GM19193 (cell line): ENCODE data around the gene MDGA2.

Experiments
- POLR2A ChIP-seq: IDR thresholded peaks from 4 replicates; pipeline ENCODE4 v1.6.1; 2011; ENCODE audit not compliant: insufficient read depth, insufficient read length; ENCODE audit errors: extremely low read depth

Gene MDGA2

GRCh38 chr14:47332939-47333338, 342.5 kb downstream of the MDGA2 start:
- TF ChIP-seq POLR2A = no peak

DNA sequence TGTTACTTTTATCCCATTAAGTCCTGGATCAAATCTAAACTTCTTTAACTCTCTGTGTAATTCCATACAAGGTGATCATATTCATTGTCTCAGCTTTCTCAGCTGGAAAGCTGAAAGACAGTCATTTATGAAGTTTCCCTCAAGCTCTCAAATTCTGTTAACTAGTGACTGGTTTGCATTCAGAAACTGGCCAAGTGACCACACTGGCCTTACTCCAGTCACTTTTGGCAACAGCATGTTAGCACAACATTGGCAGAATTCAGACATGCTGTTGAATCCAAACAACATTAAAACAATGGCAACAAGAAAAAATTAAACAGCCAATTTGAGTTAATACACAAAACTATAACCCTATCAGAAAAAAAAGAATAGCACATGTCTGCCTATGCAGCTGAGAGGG, 343.3 kb downstream of the MDGA2 start:
- TF ChIP-seq POLR2A = no peak

GRCh38 chr14:47328376-47328775, 347.0 kb downstream of the MDGA2 start:
- no peak for TF ChIP-seq POLR2A

DNA sequence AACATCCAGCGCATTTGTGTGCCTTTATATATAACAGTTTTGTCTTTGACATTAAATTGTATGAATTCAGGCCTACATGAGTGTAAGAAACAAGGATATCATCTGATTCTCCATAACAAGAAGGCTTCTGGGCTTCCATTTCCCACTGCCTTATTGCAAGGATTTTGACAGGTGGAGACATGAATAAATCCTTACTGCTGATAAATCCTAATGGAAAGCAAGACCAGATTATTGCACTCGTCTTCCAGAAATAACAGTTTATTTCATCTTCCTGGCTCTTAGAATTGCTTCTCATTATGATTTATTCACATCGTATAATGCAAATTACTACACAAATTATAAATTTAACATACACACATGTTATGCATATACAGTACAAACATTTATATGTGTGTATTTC, 348.1 kb downstream of the MDGA2 start:
- TF ChIP-seq POLR2A = no peak

GRCh38 chr14:47322751-47323150, 352.7 kb downstream of the MDGA2 start:
- no peak for TF ChIP-seq POLR2A

DNA sequence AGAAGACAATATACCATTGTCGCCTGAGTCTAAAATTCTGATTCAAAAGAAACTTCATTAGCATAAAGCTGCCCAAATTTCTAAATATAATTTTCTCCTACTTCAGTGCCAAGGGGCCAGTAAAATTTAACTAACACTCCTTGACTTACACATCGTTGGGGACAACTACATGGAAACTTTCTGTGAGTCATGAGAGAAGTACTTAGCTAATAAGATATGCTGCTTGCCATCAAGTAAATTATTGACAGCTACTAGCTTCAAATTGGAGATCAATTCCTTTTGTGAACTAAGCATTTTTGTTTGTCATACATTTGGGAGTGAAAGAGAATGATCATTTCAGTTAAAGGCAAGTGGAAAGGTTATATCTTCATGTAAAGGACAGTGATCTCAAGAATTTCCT, 373.3 kb downstream of the MDGA2 start:
- no peak for TF ChIP-seq POLR2A

- TF ChIP-seq POLR2A = no peak
Observed at GRCh38 chr14:47300796-47301195, 374.6 kb downstream of the MDGA2 start.

GRCh38 chr14:47297374-47297773, 378.0 kb downstream of the MDGA2 start:
- TF ChIP-seq POLR2A = no peak

DNA sequence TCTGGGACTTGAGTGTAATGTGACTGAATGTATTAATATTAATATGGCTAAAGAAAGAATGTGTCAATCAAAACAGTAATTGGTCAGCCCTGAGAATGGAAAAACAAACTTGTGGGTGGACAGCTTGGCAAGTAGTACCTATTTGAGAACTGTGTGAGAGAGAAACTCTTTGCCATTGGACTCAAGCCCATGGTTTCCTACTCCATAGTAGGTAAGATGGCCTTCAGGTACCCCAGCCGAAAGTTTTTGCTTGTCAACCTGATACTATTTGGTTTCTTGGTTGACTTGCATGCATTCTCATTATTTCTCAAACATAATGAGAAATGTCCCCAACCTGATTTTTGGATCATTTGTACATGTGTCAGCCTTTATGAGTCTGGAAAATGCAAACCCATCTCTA, 391.1 kb downstream of the MDGA2 start:
- no peak for TF ChIP-seq POLR2A

GRCh38 chr14:47278233-47278842, 397.1 kb downstream of the MDGA2 start:
- no peak for TF ChIP-seq POLR2A

DNA sequence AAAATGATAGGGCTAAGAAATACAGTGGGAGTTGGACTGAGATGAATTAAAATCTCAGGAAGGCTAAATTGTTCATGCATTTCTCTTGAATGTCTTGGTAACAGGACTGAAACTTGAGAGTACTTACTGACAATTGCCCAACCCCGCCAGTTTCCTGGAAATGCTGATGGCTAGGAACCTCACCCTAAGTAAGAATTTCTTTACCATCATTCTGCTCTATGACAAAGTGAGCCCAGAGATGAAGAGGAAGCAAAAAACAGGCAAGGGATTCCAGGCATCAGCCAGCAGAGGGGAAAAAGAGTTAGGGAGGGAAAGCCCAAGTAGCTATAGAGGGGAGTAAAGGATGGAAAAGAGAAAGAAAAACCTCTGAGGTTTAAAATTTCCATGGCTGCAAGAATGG, 397.7 kb downstream of the MDGA2 start:
- no peak for TF ChIP-seq POLR2A

- no peak for TF ChIP-seq POLR2A
Observed at GRCh38 chr14:47276931-47277330, 398.5 kb downstream of the MDGA2 start.

DNA sequence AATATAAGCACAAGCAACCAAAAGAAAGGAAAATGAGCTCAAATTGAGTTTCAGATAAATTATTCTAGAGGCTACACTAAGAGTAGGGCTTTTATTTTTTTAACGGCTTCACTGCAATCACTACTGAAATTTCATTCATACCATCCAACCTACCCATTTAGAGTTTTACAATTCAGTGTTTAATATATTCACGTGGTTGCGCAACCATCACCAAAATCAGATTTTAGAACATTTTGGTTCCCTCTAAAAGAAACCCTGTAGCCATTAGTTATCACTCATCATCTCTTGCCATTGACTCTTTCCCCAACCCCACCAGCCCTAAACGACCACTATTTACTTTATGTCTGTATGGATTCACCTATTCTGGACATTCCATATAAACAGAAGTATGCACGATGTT, 401.5 kb downstream of the MDGA2 start:
- no peak for TF ChIP-seq POLR2A

DNA sequence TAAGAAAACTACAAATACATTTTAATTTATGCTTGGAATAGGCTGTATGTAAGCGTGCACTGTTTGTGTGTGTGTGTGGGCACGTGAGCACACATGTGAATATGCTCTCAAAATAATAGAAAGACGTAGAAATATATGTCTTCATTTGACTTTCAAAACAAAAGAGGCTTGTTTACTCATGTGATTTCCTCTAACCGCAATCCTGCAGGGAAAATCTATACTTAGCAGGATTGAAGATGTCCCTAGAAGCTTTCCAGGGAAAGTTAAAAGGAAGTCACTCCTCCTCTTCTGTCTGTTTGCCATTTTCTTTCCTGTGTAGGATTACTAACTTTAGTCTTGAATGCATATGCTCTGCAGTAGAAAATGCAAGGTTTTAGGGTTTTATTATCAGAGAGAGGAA, 404.7 kb downstream of the MDGA2 start:
- no peak for TF ChIP-seq POLR2A

DNA sequence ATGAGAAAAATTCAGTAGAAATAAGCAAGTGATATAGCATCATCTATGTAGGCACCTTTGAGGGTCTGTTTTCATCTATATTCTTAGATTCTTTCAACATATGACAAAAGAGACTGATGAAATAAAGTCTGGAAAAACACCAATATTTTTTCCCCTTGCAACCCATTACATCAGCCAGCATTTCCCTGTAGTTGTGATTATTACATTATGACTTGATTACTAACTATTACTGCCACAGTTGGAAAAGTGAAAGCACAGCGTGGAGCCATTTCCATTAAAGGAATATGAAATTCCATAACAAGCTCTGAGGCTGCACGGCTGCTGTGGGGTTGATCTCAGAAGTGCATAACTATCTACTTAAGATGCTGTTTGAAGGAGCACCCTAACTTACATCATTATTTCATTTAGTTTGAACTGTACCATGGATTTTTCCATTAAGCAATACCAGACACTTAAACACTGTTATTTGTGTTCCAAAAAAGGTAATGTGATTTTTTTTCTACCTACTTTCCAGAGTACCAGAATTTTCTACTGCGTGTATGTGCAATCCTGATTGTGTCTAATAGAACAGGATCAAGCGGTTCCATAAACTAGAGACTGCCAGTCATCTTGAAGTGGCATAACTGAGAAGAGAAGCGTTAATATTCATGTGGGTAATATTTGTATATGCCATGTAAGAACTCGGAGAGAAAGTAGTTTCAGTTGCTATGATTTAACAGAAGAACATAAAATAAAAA, 405.5 kb downstream of the MDGA2 start:
- TF ChIP-seq POLR2A = no peak

DNA sequence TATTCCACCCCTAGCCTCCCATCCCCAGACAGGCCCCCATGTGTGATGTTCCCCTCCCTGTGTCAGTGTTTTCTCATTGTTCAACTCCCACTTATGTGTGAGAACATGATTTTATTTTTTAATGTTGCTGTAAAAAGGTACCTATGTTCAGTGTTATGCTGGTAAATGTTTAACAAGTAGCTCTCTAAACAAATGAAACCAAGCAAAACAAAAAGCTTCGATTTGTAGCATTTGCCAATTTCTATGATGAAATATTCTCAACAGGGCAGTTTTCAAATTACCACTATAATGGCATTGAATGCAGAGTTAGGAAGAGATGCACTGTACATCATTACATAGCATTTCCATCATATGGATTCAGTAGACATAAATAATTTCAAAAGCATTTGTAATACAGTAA, 410.6 kb downstream of the MDGA2 start:
- TF ChIP-seq POLR2A = no peak
